Aortic smooth muscle cell (primary cell): Measurements from ENCODE around the gene MMADHC. TPM values are rescaled to one million over a fixed set of nuclear protein-coding genes. Genes with fewer than 3 reads are reported as not detected.

ENCODE experiments used
- total RNA-seq: library from RNA; depleted of rRNA; stranded (reverse); fragments of >200 nt; gene quantifications from 2 replicates; pipeline ENCODE4 v1.2.3, GENCODE V29; 2014

The MMADHC gene
- 121 and 143 TPM in 2 replicates for total RNA-seq

GRCh38 chr2:149587220-149587949, at the start of gene MMADHC:
TSS of gene MMADHC (minus strand) at chr2:149587775. CDS start at chr2:149587097, 678 bp downstream.

